ENCODE measurements around the gene MIPEP. TPM values are rescaled to one million over a fixed set of nuclear protein-coding genes. Genes with fewer than 3 reads are reported as not detected.

Gene MIPEP
- 22.1 and 25.5 TPM in 2 replicates for total RNA-seq

DNA sequence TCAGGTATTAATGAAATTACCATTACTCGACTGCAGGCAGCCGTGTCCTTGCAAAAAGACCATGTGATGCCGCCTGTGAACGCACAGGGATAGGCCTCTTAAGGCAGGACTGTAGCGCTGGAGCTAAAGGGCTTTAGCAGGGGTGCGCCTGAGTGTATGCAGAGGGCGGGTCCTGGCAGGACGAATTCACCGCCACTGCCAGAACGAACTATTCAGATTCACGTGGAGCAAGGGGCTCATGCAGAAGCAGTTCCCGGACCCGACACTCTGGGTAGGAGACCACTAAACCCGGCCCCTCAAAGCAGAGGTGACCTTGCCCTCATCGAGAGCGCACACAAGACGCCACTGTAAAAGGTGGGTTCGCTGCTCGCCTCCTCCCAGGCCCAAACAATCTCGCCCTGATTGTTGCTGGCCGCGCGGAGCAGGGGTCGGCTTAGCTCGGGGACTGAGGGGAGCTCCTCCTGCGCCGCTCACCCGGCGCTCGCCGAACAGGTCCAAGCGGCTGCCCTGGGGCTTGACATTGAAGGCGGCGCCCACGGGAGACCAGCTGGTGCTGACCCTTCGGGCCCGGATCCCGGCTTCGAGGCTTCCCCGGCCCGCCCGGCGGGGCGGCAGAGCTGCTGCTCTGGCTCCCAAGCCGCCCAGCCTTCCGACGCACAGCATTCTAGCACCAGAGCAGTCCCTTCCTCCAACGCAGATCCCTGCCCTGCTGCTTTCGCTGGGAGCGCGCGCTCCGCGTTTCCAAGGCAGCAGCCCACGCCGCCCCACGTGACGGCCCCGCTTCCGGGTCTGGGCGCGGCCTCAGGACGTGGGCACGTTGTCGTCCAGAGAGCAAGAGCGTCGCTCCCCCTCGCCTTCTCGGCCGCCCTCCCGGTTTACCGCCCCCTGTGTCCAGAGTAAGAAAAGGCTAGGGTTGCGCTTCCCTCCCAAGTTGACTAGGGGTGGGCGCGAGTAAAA is at the start of gene MIPEP:
Gene MIPEP, minus strand, starts transcription at position 743 of the 957 bp plus-strand sequence. Its CDS starts 80 bp downstream, at position 663.

DNA sequence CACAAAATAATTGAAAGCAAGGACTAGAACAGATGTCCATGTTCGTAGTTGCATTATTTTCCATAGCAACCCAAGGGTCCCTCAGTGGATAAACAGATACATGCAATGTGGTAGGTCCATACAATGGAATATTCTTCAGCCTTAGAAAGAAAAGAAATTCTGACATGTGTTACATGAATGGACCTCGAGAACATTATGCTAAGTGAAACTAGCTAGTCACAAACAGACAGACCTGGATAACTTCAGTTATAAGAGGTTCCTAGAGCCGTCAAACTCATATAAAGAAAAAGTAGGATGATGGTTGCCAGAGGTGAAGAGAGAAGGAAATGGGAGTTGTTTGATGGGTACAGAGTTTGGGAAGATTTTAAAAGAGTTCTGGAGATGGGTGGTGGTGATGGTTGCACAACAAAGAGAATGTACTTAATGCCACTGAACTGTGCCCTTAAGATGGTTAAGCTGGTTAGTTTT is 8.3 kb upstream of the MIPEP start, which contains the start of gene C1QTNF9B:
Gene C1QTNF9B, minus strand, starts transcription at position 51 of the 468 bp plus-strand sequence.

Other genes with a start within 250 kb of the MIPEP start
- not detected in 2 replicates for gene C1QTNF9B, start 8.1 kb upstream of the MIPEP start, total RNA-seq